Measurements from ENCODE around the gene CYP4V2.
A peak's percentile ranks its signal among the peaks of the same experiment; 100 is the strongest.

CYP4V2 gene

GRCh38 chr4:186191200-186192065, at the start of gene CYP4V2:
Gene CYP4V2, plus strand, starts transcription at chr4:186191567. Its CDS starts 257 bp downstream, at chr4:186191824.
- peak; percentile 80 for DNase-seq

- peak; percentile 30 for DNase-seq
Observed at GRCh38 chr4:186144198-186144945, 47.0 kb upstream of the CYP4V2 start.

- DNase-seq, result peak; percentile 52
Observed at GRCh38 chr4:186144946-186145569, 46.3 kb upstream of the CYP4V2 start.

- no peak for DNase-seq
Observed at GRCh38 chr4:186146458-186146857, 44.9 kb upstream of the CYP4V2 start.

GRCh38 chr4:186148336-186148975, 42.9 kb upstream of the CYP4V2 start:
- peak; percentile 37 for DNase-seq

GRCh38 chr4:186149872-186150271, 41.5 kb upstream of the CYP4V2 start:
- DNase-seq, result peak; percentile 50

- no peak for DNase-seq
Observed at GRCh38 chr4:186150926-186151325, 40.4 kb upstream of the CYP4V2 start.

- no peak for DNase-seq
Observed at GRCh38 chr4:186151499-186151898, 39.9 kb upstream of the CYP4V2 start.

- no peak for DNase-seq
Observed at GRCh38 chr4:186158021-186158813, 33.1 kb upstream of the CYP4V2 start.

- no peak for DNase-seq
Observed at GRCh38 chr4:186158966-186159365, 32.4 kb upstream of the CYP4V2 start.

GRCh38 chr4:186159613-186160012, 31.8 kb upstream of the CYP4V2 start:
- DNase-seq, result no peak

- DNase-seq, result no peak
Observed at GRCh38 chr4:186161138-186161537, 30.2 kb upstream of the CYP4V2 start.

GRCh38 chr4:186166852-186167512, 24.4 kb upstream of the CYP4V2 start:
- DNase-seq, result no peak

GRCh38 chr4:186167605-186168004, 23.8 kb upstream of the CYP4V2 start:
- no peak for DNase-seq

GRCh38 chr4:186168750-186169149, 22.6 kb upstream of the CYP4V2 start:
- no peak for DNase-seq

GRCh38 chr4:186169333-186169944, 21.9 kb upstream of the CYP4V2 start:
- no peak for DNase-seq

GRCh38 chr4:186169945-186170802, 21.2 kb upstream of the CYP4V2 start:
- no peak for DNase-seq

GRCh38 chr4:186170966-186171365, 20.4 kb upstream of the CYP4V2 start:
- no peak for DNase-seq

- no peak for DNase-seq
Observed at GRCh38 chr4:186172546-186172945, 18.8 kb upstream of the CYP4V2 start.

- DNase-seq, result no peak
Observed at GRCh38 chr4:186188107-186188506, 3.3 kb upstream of the CYP4V2 start.
